ENCODE data around the gene SOX30.
"Not testable (repeated sequence)": the region's sequence is repeated elsewhere in the genome, so short reads cannot be mapped to it uniquely, and the experiment has no call there.

SOX30 gene

DNA sequence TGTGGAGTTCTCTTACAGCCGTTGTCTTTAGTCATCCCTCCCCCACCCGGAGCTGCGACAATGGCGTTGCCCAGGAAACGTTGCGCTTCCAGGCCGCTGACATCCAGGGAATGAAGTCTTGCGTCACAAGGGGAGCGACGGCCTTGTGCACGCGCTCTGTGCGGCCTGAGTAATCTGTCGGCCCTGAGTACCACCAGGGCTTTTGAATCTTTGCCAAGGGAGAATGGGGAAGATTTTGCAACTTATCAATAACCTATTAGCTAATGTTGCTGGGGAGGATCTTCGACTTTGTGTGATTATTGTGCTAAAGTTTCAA, at the start of gene SOX30:
SOX30 (minus strand) TSS at position 62 of the 316 bp plus-strand sequence. CDS start 360 bp downstream, outside the sequence.
- DNase-seq (ENCODE audit: low read depth): no peak

DNA sequence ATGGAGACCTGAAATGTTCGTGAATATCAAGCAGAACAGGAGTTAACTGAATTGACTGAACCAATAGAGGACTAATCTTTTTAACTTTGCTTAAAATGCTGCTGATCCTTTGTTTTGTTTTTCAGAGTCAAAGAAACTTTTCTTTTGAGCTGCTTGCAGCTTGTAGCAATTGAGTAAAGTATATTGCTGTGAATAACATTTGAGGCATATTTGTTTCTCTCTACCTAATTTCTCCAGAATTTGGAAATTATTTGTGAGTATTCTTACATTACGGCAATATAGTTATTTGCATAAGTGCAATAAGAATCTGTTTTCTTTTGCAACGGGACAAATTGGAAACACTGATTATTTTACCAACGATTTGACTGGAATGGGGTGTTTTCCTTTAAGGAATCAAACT, 46.4 kb upstream of the SOX30 start:
- DNase-seq (ENCODE audit: low read depth): not testable (repeated sequence)

DNA sequence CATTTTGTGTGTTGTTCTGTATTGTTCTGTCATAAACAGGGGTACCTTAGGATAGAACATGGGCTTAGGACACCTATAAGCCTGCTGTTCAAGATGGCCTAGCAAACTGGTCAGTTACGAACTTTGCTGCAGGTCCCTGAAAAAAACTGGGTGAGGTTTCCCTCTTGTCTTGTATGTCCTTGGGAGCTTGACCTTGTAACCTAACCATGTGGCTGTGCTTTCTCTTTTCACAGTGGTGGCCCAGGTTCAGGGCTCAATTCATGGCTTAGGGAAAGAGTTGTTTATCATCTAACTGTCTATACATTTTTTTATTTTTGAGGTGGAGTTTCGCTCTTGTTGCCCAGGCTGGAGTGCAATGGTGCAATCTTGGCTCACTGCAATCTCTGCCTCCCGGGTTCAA, 43.9 kb upstream of the SOX30 start:
- DNase-seq (ENCODE audit: low read depth): not testable (repeated sequence)

DNA sequence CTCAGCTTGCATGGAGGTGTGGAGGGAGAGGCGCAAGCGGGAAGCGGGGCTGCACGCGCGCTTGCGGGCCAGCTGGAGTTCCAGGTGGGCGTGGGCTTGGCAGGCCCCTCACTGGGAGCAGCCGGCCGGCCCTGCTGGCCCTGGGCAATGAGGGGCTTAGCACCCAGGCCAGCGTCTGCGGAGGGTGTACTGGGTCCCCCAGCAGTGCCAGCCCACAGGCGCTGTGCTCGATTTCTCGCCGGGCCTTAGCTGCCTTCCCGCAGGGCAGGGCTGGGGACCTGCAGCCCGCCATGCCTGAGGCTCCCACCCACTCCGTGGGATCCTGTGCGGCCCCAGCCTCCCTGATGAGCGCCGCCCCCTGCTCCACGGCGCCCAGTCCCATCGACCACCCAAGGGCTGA, 41.6 kb upstream of the SOX30 start:
- DNase-seq (ENCODE audit: low read depth): not testable (repeated sequence)

DNA sequence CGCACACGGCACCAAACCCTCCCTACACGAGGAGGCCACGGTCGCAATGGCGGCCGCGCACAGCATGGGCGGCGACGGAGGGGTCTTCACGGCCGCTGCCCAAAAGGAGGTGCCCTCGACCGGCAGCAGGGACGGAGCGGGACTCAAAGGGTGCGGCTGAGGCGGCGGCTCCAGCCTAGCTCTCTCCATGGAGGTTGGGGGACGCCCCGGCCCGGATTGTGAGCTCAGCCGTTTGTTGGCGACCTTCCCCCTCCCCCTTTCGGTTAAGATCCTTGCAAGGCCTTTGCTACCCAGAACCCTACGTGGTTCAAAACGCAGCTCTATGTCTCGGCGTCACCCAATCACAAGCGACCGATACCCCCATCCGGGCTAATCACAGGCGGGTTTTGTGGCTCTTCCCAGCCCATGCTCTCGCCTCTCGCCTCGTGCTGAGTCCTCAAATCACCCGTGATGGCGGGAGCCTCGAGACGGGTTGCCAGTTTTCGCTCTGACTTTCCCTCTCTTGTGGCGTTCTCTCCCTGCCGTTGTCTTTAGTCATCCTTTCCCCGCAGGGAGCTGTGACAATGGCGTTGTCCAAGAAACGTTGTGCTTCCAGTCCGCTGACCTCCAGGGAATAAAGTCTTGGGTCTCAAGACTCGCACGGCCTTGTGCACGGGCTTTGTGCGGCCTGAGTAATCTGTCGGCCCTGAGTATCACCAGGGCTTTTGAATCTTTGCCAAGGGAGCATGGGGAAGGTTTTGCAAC, 38.6 kb upstream of the SOX30 start:
- no peak for DNase-seq (ENCODE audit: low read depth)

DNA sequence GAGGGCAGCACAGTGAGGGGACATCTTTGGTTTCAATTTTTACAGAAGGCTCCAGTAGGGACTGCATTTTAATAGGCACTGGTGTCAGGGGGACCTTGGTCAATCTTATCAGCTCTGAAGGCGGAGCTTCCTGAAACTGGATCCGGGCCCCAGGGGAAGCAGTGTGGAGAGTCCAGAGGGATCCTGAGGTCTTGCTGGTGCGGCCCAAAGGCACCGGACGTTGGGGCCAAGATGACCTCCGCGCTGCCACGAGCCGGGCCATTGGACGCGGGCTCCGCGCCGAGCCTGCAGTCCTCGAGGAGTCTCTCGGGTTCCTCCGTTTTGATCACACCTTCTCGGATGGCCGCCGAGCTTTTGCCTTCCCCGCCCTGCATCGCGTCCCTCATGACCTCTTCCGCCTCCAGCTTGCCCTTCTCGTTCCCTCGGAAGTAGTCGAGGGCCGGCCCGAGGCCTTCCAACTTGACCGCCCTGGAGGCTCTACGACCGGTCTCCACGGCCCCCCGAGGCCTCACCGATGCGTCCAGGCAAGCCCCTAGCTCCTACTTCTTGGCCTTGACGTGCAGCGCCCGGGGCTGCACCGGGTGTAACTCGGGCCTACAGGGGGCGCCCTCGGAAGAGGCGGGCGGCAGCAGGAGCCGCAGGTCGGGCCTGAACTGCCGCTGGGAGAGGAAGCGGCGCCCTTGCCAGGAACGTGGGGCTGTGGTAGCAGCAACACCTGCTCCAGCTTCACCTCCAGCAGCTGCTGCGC, 37.9 kb upstream of the SOX30 start:
- DNase-seq (ENCODE audit: low read depth): no peak

DNA sequence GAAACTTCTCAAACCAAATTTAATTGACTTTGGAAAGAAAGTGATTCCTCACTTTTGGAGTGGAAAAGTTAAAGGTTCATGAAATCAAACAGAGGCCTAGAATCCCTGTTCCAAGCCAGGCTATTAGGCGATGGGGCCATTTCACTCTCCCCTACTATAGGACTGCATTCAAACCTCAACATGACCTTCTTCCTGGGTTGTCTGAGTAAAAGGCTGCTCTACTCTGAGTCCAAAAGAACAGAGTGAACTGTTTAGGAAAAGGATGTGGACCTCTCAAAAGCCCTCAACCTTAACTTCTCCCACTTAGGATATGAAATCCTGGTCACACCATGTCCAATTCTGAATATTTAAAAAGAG, 34.9 kb upstream of the SOX30 start:
- DNase-seq (ENCODE audit: low read depth): no peak

DNA sequence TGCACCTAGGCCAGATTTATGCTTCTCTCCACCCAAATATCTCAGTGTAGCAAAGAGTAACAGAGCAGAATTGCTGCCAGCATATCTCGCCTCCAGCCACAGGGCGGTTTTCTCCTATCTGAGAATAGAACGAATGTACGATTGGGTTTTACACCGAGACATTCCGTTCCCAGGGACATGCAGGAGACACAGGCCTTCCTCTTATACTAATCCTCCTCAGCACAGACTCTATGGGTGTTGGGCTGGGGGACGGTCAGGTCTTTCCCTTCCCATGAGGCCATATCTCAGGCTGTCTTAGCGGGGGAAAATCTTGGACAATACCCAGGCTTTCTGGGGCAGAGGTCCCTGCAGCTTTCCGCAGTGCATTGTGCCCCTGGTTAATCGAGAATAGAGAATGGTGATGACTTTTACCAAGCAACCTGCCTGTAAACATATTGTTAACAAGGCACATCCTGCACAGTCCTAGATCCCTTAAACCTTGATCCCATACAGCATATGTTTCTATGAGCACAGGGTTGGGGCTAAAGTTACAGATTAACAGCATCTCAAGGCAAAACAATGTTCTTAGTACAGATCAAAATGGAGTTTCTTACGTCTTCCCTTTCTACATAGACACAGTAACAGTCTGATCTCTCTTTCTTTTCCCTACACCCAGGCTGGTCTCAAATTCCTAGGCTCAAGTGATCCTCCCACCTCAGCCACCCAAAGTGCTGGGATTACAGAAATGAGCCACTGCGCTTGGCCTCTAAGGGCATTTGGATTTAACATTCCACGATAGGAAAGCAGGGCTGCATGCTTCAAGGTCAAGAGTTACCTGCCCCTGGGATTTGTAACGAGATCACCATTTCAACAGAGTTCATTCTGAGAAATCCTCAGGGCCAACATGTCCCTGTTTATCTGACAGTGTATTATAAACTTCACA, 34.3 kb upstream of the SOX30 start:
- DNase-seq (ENCODE audit: low read depth): not testable (repeated sequence)

DNA sequence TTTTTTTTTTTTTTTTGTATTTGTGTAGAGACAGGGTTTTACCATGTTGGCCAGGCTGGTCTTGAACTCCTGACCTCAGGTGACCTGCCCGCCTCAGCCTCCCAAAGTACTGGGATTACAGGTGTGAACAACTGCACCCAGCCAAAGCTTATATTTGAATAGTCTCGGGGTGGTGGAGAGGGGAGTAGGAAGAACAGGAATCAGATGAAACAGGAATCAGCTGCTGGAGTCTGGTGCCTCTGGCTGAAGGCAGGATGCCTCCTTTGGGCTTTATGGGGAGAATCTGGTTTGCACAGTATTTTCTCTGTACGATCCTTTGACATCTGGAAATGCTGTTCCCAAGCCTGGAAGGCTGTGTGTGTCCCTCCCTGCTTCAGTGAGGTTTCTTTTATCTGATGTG, 30.0 kb upstream of the SOX30 start:
- no peak for DNase-seq (ENCODE audit: low read depth)

DNA sequence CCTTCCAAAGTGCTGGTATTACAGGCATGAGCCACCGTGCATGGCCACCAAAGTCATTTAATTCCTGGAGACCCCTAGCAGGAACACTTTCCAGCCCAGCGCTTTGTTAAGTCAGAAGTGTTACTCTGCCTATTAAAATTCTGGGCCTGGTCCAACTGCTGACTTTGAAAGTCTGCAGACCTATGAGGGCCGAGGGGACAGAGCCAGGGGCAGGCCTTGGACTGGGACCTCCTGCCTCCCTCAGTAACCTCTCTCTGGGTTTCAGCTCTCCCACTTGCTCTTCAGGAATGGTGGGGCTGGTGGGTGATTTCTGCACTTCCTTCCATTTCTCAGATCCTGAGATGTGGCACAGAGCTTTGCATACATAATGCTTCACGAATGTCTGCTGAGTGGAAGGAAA, 28.8 kb upstream of the SOX30 start:
- DNase-seq (ENCODE audit: low read depth): no peak

DNA sequence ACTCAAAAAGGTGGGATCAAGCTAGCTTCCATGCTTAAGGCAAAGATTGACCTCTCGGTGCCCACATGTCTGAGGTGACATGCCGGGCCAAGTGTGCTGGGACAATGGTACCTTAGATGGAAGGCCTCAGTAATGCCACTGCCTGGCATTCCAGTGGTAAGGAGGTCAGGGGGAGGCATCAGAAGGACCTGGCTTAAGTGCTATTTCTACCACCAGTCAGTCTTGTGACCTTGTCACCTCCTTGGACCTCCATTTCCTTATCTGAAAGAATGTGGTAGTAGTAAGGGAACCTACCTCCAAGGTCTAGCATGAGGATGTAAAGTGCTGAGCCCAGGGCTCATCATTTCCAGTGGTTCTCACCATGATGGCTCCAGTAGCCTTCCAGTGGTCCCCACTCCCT, 28.0 kb upstream of the SOX30 start:
- DNase-seq (ENCODE audit: low read depth): no peak

DNA sequence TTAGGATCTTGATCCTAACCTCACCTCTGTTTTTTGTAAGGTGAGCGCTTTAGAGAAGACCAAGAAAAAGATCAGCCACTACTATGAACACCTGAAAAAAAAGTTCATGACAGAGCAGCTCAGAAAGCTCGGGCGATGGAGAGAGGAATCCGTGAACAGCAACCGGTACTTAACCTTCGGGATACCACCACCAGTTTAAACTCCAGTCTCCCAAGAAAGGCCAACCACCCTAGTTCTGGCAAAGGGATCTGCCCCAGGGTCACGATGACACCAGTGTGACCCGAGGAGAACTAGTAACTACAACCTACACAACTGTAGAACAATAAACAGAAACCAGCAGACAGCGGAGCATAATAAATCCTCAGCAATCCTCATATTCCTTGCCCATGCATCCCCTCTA, 27.6 kb upstream of the SOX30 start:
- DNase-seq (ENCODE audit: low read depth): no peak

DNA sequence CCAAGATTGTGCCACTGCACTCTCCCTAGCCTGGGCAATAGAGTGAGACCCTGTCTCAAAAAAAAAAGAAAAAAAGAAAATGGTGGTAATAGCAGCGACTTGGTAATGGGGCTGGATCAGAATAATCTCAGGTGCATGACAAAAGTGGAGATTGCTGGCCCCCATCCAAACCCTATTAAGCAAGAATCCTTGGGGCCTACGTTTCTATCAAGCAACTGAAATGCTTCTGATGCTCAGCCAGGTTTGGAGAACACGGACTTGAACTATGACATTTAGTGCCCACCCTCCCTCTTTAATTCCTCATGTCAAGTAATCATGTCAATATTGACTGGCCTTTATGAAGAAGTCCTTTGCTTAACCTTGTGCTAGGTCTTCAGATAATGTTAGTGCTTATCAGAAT, 25.7 kb upstream of the SOX30 start:
- no peak for DNase-seq (ENCODE audit: low read depth)

DNA sequence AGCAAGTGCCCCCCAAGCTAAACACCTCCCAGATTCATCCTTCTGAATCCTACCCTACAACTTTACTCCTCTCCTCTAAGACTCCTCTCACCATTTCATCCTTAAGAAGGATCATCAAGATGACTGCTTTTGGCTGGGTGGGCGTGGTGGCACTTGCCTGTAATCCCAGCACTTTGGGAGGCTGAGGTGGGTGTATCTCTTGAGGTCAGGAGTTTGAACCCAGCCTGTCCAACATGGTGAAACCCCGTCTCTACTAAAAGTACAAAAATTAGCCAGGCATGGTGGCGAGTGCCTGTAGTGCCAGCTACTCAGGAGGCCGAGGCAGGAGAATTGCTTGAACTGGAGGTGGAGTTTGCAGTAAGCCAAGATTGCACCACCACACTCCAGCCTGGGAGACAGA, 22.1 kb upstream of the SOX30 start:
- DNase-seq (ENCODE audit: low read depth): not testable (repeated sequence)

DNA sequence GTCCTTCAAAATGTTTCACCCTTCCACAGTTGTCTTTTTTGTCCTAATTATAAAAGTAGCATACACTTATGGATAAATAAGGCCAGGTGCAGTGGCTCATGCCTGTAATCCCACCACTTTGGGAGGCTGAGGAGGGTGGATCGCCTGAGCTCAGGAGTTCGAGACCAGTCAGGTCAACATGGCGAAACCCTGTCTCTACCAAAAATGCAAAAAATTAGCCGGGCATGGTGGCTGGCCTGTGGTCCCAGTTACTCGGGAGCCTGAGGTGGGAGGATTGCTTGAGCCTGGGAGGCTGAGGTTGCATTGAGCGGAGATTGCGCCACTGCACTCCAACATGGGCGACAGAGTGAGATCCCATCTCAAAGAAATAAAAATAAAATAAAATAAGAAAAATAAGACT, 20.7 kb upstream of the SOX30 start:
- no peak for DNase-seq (ENCODE audit: low read depth)

DNA sequence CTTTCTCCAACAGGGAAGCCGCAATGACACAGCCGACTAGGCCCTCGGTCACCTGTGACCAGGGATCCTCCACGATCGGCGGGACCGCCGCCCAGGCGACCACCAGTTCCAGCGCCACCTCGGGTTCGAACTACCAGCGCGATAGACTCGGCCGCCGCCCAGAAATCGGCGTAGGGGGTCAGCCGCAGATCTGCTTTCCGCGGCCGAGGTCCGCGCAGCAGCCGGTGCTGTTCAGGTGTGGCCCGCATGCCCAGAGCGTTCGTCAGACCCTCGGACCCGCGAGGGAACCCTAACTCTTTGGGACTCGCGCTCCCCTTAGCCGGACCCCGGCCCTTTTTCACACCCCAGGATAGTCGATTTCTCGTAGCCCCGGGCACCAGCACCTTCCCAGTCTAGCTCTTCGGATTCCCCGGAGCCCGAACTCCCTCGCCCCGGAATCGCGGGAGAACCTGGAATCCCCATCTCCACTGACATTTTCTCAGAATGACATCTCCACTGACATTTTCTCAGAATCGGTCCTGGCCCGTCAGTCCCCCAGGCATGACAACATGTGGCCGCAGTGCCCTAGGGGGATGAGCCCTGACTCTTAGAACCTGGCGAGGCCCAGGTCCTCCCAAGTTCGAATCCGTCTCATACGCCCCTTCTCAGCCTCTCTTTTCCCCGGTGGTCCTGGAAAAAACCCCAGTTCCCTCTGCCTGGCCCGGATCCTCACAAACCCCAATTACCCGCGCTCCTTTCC, 19.5 kb upstream of the SOX30 start:
- no peak for DNase-seq (ENCODE audit: low read depth)

DNA sequence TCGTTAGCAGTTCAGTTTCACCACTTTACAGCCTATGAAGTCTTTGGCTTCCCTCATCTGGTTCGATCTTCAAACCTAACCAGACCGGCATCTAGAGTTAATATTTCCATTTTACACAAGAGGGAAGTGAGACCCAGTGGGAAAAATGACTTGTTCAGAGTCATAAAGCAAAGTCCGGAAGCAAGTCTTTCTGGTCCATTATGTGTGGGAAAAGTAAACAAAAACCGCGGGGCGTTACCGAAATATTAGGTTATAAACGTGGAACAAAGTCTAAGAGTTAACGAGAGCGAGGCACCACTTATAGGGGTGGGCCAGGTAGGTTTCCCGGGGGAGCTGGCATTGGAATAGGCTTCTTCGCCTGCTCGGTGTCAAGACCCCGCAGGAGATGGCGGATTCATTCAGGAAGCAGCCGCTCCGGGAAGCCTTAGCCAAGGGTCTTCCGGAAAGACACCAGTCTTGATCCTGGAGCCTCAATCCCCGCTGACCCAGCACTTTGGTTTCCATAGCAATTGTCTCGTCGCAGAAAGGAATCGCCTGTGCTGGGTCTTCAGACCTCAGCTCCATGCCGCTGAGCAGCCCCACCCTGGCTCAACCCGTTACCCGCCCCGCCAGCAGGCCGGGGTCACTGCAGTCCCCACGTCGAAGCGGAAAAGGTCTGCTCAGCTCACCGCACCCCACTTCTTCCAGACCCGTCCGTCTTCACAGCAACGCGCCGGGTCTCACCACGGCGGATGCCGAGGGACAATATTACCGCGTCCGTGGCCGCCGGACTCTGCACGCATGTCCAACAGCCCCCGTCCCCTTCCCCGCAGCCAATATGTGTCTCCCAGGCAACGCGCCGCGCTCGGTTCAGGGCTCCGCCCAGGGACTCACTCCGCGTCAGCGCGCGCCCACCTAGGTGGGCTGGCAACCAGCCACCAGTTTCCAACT, 18.7 kb upstream of the SOX30 start, which contains the start of gene C5orf52:
C5orf52 (plus strand) TSS at position 872 of the 930 bp plus-strand sequence. CDS start 82 bp downstream, outside the sequence.
- no peak for DNase-seq (ENCODE audit: low read depth)

DNA sequence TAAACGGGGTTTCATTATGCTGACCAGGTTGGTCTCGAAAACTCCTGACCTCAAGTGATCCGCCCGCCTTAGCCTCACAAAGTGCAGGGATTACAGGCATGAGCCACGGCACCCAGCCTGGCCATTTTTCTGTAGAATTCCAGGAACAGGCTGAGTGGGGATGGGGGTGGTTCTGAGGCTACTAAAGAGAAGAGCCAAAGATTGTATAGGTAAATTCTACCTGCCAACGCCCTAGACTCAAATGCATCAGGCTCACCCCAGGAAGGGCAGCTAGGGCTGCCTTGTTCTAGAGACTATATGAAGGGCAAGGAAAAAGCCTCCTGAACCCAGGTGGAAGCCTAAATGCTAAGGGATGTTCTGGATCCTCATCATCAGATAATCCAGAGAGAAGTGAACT, 17.5 kb upstream of the SOX30 start:
- no peak for DNase-seq (ENCODE audit: low read depth)

DNA sequence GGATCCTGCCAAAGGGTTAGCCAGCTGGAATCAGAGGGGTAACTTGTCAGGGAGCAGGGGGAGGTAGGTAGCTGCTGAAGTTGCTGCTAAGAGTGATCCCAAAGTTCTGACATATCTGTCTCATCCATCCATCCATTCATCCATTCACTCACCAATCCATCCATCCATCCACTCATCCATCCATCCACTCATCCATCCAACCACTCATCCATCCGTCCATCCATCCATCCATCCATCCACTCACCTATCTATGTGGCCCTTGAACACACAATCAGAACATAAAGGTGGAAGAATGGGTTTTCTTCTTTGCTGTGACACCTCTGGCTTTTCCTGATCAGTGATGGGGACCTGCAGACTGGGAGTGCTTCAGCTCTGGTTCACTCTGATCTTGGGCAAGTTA, 16.1 kb upstream of the SOX30 start:
- DNase-seq (ENCODE audit: low read depth): no peak

DNA sequence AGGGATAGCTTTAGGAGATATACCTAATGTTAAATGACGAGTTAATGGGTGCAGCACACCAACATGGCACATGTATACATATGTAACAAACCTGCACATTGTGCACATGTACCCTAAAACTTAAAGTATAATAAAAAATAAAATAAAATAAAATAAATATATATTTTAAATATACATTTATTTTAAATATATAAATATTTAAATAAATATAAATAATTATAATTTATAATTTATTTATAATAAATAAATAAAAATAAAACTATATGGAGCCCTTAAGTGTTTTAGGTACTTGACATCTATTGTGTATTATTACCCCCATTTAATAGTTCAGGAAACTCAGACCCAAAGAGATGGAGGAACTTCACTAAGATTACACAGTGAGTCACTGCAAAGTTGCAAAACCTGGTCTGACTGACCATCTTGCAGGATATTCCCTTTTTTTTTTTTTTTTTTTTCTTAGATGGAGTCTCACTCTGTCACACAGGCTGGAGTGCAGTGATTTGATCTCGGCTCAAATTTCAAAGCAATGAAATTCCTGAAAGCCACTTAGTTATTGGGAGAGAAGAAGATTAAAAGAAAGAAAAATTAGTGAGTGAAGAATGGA, 13.3 kb upstream of the SOX30 start:
- DNase-seq (ENCODE audit: low read depth): no peak

Measured in stimulated activated CD8-positive, alpha-beta memory T cell treated with anti-CD3 and anti-CD28 coated beads, Interleukin-15, amount 100 ng/mL, for 1 hour (primary cell).